Activated B cell treated with CpG ODN at 0.5 μM for 24 hours (primary cell): ENCODE results near the gene TRAPPC2. TPM values are rescaled to one million over a fixed set of nuclear protein-coding genes. Genes with fewer than 3 reads are reported as not detected.
A peak's percentile ranks its signal among the peaks of the same experiment; 100 is the strongest.
"Not testable (repeated sequence)": the region's sequence is repeated elsewhere in the genome, so short reads cannot be mapped to it uniquely, and the experiment has no call there.

Source experiments
- ATAC-seq: fragments of 200-7000 bp; cut with Tn5 transposase; one replicate; pipeline ENCODE4 v1.10.0; 2021; ENCODE audit warnings: low read depth, mild to moderate bottlenecking, moderate library complexity
- CTCF ChIA-PET: fragments of 350-600 bp; sonication (Branson Sonifier 250); formaldehyde crosslinking; loops from one replicate; lab custom pipeline; 2021; ENCODE audit warnings: antibody characterized with exemption; lab: Charles Lee
- POLR2A ChIA-PET: fragments of 350-600 bp; sonication (Branson Sonifier 250); formaldehyde crosslinking; loops from one replicate; lab custom pipeline; 2021; ENCODE audit warnings: antibody characterized with exemption; lab: Charles Lee
- DNase-seq: peaks from one replicate; pipeline ENCODE4 v3.0.0; 2022
- H3K27ac Mint-ChIP-seq: one replicate; pipeline ENCODE4 v1.8.0; 2020; ENCODE audit warnings: mixed read lengths
- H3K27me3 Mint-ChIP-seq: one replicate; pipeline ENCODE4 v1.8.0; 2021; ENCODE audit warnings: mixed read lengths
- H3K36me3 Mint-ChIP-seq: one replicate; pipeline ENCODE4 v1.8.0; 2021; ENCODE audit warnings: low read depth, mixed read lengths
- H3K4me1 Mint-ChIP-seq: one replicate; pipeline ENCODE4 v1.8.0; 2021; ENCODE audit warnings: mixed read lengths
- H3K4me3 Mint-ChIP-seq: one replicate; pipeline ENCODE4 v1.8.0; 2020; ENCODE audit warnings: mild to moderate bottlenecking, mixed read lengths
- H3K9me3 Mint-ChIP-seq: one replicate; pipeline ENCODE4 v1.8.0; 2020; ENCODE audit warnings: mixed read lengths
- intact Hi-C: fragments of 100-400 bp; cut with micrococcal nuclease; formaldehyde crosslinking; loops from one replicate; pipeline ENCODE4 v1.15.1; 2024
- total RNA-seq: library from RNA; stranded (reverse); gene quantifications from 2 replicates; pipeline ENCODE4 v1.2.3, GENCODE V29; 2022
- TF ChIP-seq, protein P1 (sequence below): fragments of 200-600 bp; IDR thresholded peaks from one replicate; pipeline ENCODE4 v1.8.0; 2022; ENCODE audit warnings: antibody characterized with exemption, mild to moderate bottlenecking

The TRAPPC2 gene
- total RNA-seq, 1 donor from 2014 or later = 26.7 TPM

DNA sequence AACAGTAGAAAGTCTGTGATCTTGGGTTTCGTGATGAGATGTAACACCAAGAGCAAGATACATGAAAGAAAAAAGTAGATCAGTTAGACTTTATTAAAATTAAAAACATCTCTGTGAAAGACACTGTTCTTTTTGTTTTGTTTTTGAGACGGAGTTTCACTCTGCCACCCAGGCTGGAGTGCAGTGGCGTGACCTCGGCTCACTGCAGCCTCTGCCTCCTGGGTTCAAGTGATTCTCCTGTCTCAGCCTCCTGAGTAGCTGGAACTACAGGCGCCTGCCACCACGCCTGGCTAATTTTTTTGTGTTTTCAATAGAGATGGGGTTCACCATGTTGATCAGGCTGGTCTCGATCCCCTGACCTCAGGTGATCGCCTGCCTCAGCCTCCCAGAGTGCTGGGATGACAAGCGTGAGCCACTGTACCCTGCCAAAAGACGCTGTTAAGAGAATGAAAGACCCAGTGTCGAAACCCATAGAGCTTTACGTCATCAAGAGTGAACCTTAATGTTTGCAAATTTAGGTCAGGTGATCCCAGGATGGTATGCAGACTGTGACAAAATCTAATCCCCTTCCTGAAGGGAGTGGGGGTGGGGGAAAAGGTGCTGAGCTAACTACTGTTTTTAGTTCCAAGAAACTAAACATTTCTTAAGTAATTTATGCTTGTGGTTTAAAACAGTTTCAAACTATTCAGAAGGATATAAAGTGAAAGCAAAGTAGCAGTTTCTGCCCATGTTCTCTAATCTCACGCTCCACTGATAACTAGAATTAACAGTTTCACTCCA, 8.2 kb upstream of the TRAPPC2 start:
- peak overlapping the region; percentile 94 for H3K27ac Mint-ChIP-seq
- ATAC-seq (peak; percentile 85), DNase-seq (peak; percentile 16)
- H3K27me3 Mint-ChIP-seq = no peaks in the 10 kb centered on the region
- CTCF ChIA-PET = no interaction called here
- peaks cover 36% of the 10 kb centered on the region for H3K36me3 Mint-ChIP-seq
- intact Hi-C loops = loop anchor here (1.0 to 2.0 kb wide), 3 partner anchors 8 to 16 kb away; partner anchors contain the start of genes OFD1 and TRAPPC2
- H3K4me3 Mint-ChIP-seq = peak overlapping the region; percentile 82
- TF ChIP-seq, protein P1, sequence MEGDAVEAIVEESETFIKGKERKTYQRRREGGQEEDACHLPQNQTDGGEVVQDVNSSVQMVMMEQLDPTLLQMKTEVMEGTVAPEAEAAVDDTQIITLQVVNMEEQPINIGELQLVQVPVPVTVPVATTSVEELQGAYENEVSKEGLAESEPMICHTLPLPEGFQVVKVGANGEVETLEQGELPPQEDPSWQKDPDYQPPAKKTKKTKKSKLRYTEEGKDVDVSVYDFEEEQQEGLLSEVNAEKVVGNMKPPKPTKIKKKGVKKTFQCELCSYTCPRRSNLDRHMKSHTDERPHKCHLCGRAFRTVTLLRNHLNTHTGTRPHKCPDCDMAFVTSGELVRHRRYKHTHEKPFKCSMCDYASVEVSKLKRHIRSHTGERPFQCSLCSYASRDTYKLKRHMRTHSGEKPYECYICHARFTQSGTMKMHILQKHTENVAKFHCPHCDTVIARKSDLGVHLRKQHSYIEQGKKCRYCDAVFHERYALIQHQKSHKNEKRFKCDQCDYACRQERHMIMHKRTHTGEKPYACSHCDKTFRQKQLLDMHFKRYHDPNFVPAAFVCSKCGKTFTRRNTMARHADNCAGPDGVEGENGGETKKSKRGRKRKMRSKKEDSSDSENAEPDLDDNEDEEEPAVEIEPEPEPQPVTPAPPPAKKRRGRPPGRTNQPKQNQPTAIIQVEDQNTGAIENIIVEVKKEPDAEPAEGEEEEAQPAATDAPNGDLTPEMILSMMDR = no peak
- POLR2A ChIA-PET = interaction anchor here (0.6 to 1.5 kb wide), 10 partner anchors 8 to 661 kb away, joined by 3 to 25 read pairs (median 4); partner anchors contain the start of genes GEMIN8, OFD1, RAB9A and TRAPPC2
- H3K4me1 Mint-ChIP-seq = peaks cover 38% of the 10 kb centered on the region
- H3K9me3 Mint-ChIP-seq = no peaks in the 10 kb centered on the region

DNA sequence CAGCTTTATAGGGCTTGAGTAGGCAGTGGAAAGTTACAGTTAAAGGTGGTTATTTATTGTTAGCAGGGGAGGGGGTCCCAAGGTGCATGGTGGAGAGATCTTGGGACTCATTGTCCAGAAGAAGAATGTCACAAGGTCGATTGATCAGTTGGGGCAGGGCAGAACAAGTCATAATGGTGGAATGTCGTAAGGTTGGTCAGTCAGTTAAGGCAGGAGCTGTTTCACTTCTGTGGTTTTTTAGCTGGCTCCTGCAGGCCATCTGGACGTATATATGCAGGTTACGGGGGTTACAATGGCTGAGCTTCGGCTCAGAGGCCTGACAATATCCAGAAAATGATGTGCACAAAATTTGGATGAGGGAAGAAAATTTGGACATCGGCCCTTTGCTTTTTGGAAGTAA, 7.3 kb upstream of the TRAPPC2 start:
- ChIA-PET CTCF (no interaction called here), POLR2A (no interaction called here)
- no peaks in the 10 kb centered on the region for H3K27me3 Mint-ChIP-seq
- H3K9me3 Mint-ChIP-seq = no peaks in the 10 kb centered on the region
- ATAC-seq = no peak
- peak overlapping the region; percentile 82 for H3K4me3 Mint-ChIP-seq
- H3K36me3 Mint-ChIP-seq = peaks cover 33% of the 10 kb centered on the region
- intact Hi-C loops = loop anchor here (1.0 to 2.0 kb wide), 3 partner anchors 7 to 17 kb away; partner anchors contain the start of genes OFD1 and TRAPPC2
- H3K27ac Mint-ChIP-seq = peak overlapping the region; percentile 94
- no peak for DNase-seq
- TF ChIP-seq, protein P1 = no peak
- peaks cover 38% of the 10 kb centered on the region for H3K4me1 Mint-ChIP-seq

DNA sequence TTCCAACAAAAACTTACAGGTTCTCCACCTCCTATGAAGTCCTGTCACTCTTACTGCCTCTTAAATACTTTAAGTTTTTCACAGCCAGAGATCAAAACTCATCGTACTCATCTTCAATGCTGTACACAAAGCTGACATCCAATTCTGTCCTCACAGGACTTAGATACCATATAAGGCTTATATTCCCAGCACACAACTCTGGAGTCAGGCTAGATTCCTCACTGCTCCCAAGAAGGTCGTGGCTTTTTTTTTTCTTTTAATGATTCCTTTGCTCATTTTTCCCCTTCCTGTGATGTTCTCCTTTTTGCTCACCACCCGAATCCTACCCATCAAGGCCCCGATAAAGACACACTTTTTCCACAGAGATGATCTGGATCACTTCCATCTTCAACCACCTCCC, 914 bp downstream of the TRAPPC2 start:
- ChIA-PET CTCF (interaction anchor here (1.2 kb wide), 1 partner anchor 80 kb away, joined by 4 read pairs; the partner anchor contains the start of gene TCEANC), POLR2A (interaction anchor here (1.1 to 3.7 kb wide), 16 partner anchors 9 to 296 kb away, joined by 3 to 47 read pairs (median 13); partner anchors contain the start of genes GEMIN8, RAB9A and TCEANC)
- TF ChIP-seq, protein P1 = no peak
- Mint-ChIP-seq H3K9me3 (no peaks in the 10 kb centered on the region), H3K27ac (peak overlapping the region; percentile 92), H3K4me3 (peak overlapping the region; percentile 93), H3K36me3 (peaks cover 27% of the 10 kb centered on the region), H3K4me1 (peaks cover 67% of the 10 kb centered on the region), H3K27me3 (no peaks in the 10 kb centered on the region)
- intact Hi-C loops = loop anchor here (5.0 kb wide), 1 partner anchor 776 kb away; no protein-coding TSS in a partner anchor
- DNase-seq (no peak), ATAC-seq (no peak)

DNA sequence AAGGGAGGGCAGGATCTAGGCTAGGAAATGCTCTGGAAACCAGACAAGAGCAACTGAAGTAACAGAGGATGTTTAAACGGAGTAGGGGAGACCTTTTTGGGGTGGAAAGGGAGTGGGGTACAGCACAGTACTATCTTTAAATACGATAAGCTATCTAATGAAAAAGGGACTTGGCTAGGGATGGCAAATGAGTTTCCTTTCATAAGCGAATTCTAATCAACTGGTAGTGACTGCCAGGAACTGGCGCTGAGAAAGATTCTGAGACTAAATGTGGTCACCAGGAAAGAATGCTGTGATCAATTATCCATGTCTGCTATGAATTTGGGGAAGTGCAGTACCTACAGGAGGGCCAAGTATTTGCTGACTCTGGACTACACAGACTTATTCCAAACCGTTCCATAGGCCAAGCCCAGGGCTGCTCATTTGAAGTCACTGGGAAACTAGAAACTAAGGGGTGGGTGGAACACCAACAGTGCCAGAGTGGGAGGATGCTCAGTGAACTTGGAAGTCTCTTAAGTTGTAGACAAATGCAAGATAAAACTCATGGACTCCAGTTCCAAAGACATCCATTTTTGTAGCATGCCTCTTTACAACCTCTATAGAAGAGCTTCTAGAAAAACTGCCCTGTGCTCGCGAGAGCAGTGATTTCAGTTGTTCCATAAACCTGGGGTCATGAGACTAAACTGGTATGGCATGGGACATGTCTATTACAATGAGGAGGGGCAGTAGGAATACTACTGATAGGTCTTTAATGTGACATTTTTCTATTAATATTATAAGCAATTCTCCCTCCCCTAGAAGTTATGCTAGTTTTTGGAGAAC, 2.0 kb downstream of the TRAPPC2 start:
- ATAC-seq = no peak
- Mint-ChIP-seq H3K4me3 (peak overlapping the region; percentile 12), H3K27ac (peak overlapping the region; percentile 92), H3K9me3 (no peaks in the 10 kb centered on the region), H3K36me3 (peaks cover 36% of the 10 kb centered on the region), H3K27me3 (no peaks in the 10 kb centered on the region), H3K4me1 (peaks cover 75% of the 10 kb centered on the region)
- intact Hi-C loops = loop anchor here (5.0 kb wide), 1 partner anchor 775 kb away; no protein-coding TSS in a partner anchor
- TF ChIP-seq, protein P1 = no peak
- ChIA-PET POLR2A (interaction anchor here (0.5 to 1.4 kb wide), 4 partner anchors 30 to 79 kb away, joined by 3 to 8 read pairs (median 4); partner anchors contain the start of gene TCEANC), CTCF (no interaction called here)
- DNase-seq = no peak

DNA sequence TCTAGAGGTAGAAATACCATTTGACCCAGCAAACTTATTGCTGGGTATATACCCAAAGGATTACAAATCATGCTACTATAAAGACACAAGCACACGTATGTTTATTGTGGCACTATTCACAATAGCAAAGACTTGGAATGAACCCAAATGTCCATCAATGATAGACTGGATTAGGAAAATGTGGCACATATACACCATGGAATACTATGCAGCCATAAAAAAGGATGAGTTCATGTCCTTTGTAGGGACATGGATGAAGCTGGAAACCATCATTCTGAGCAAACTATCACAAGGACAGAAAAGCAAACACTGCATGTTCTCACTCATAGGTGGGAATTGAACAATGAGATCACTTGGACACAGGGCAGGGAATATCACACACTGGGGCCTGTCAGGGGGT, 3.9 kb downstream of the TRAPPC2 start:
- CTCF ChIA-PET, POLR2A ChIA-PET, DNase-seq, H3K27me3 Mint-ChIP-seq, ATAC-seq, H3K9me3 Mint-ChIP-seq, H3K27ac Mint-ChIP-seq, H3K4me3 Mint-ChIP-seq: not testable (repeated sequence)
- Mint-ChIP-seq H3K36me3 (peaks cover 35% of the 10 kb centered on the region), H3K4me1 (peaks cover 68% of the 10 kb centered on the region)
- intact Hi-C loops = loop anchor here (5.0 kb wide), 1 partner anchor 773 kb away; no protein-coding TSS in a partner anchor

DNA sequence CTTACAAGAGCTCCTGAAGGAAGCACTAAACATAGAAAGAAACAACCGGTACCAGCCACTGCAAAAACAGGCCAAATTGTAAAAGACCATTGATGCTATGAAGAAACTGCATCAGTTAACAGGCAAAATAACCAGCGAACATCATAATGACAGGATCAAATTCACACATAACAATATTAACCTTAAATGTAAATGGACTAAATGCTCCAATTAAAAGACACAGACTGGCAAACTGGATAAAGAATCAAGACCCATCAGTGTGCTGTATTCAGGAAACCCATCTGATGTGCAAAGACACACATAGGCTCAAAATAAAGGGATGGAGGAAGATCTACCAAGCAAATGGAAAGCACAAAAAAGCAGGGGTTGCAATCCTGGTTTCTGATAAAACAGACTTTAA, 7.8 kb downstream of the TRAPPC2 start:
- H3K9me3 Mint-ChIP-seq, DNase-seq, CTCF ChIA-PET, H3K27ac Mint-ChIP-seq, ATAC-seq, H3K4me3 Mint-ChIP-seq, H3K27me3 Mint-ChIP-seq, intact Hi-C loops: not testable (repeated sequence)
- Mint-ChIP-seq H3K36me3 (peaks cover 37% of the 10 kb centered on the region), H3K4me1 (peaks cover 58% of the 10 kb centered on the region)
- POLR2A ChIA-PET = interaction anchor here (1.2 kb wide), 1 partner anchor 11 kb away, joined by 3 read pairs; no protein-coding TSS in a partner anchor

DNA sequence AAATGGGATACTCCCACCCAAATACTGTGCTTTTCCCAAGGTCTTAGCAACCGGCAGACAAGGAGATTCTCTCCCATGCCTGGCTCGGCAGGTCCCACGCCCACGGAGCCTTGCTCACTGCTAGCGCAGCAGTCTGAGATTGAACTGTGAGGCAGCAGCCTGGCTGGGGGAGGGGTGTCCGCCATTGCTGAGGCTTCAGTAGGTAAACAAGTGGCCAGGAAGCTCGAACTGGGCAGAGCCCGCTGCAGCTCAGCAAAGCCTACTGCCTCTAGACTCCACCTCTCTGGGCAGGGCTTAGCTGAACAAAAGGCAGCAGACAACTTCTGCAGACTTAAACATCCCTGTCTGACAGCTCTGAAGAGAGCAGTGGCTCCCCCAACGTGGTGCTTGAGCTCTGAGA, 9.5 kb downstream of the TRAPPC2 start:
- intact Hi-C loops, H3K9me3 Mint-ChIP-seq, H3K27me3 Mint-ChIP-seq, H3K27ac Mint-ChIP-seq, H3K4me3 Mint-ChIP-seq, CTCF ChIA-PET, DNase-seq, ATAC-seq: not testable (repeated sequence)
- H3K36me3 Mint-ChIP-seq = peaks cover 39% of the 10 kb centered on the region
- POLR2A ChIA-PET = interaction anchor here (3.3 kb wide), 1 partner anchor 10 kb away, joined by 25 read pairs; the partner anchor contains the start of genes OFD1 and TRAPPC2
- peaks cover 41% of the 10 kb centered on the region for H3K4me1 Mint-ChIP-seq
